T-helper 2 cell (primary cell): ENCODE data around the gene PACS1.
"Not testable (repeated sequence)": the region's sequence is repeated elsewhere in the genome, so short reads cannot be mapped to it uniquely, and the experiment has no call there.

ENCODE experiments used
- DNase-seq, 5 experiments: peaks; one replicate each; pipeline versions ENCODE4 v3.0.0 to v3.0.0-alpha.2; 2012 to 2022

The PACS1 gene

GRCh38 chr11:66227700-66228099 lies 157.6 kb downstream of the PACS1 start:
- DNase-seq: no peak

- DNase-seq: no peak
Measured at GRCh38 chr11:66228521-66228920, 158.4 kb downstream of the PACS1 start.

GRCh38 chr11:66230156-66230555 lies 160.1 kb downstream of the PACS1 start:
- DNase-seq: no peak

GRCh38 chr11:66230978-66231377 lies 160.9 kb downstream of the PACS1 start:
- no peak for DNase-seq

- DNase-seq: no peak
Measured at GRCh38 chr11:66231561-66231960, 161.5 kb downstream of the PACS1 start.

- no peak for DNase-seq
Measured at GRCh38 chr11:66232769-66233168, 162.7 kb downstream of the PACS1 start.

GRCh38 chr11:66233301-66233700 lies 163.2 kb downstream of the PACS1 start:
- DNase-seq: no peak

- DNase-seq: no peak
Measured at GRCh38 chr11:66235141-66235540, 165.1 kb downstream of the PACS1 start.

GRCh38 chr11:66237867-66238266 lies 167.8 kb downstream of the PACS1 start:
- DNase-seq: no peak

- no peak for DNase-seq
Measured at GRCh38 chr11:66238786-66239413, 168.8 kb downstream of the PACS1 start.

- no peak for DNase-seq
Measured at GRCh38 chr11:66239511-66239910, 169.4 kb downstream of the PACS1 start.

GRCh38 chr11:66239998-66240780 lies 170.1 kb downstream of the PACS1 start:
- no peak for DNase-seq

GRCh38 chr11:66240781-66241136 lies 170.7 kb downstream of the PACS1 start:
- DNase-seq: no peak

GRCh38 chr11:66242095-66242765 lies 172.2 kb downstream of the PACS1 start:
- no peak for DNase-seq

GRCh38 chr11:66243782-66244535 lies 173.9 kb downstream of the PACS1 start:
- peak in 1 of 5 experiments; percentile 22 for DNase-seq

GRCh38 chr11:66247295-66247694 lies 177.2 kb downstream of the PACS1 start:
- DNase-seq: no peak

- DNase-seq: no peak
Measured at GRCh38 chr11:66247801-66248200, 177.7 kb downstream of the PACS1 start.

GRCh38 chr11:66248903-66249302 lies 178.8 kb downstream of the PACS1 start:
- no peak for DNase-seq

GRCh38 chr11:66251809-66252208 lies 181.7 kb downstream of the PACS1 start:
- no peak for DNase-seq

GRCh38 chr11:66253081-66253480 lies 183.0 kb downstream of the PACS1 start:
- not testable (repeated sequence) for DNase-seq

GRCh38 chr11:66258473-66258893 lies 188.4 kb downstream of the PACS1 start:
- no peak for DNase-seq

- DNase-seq: no peak
Measured at GRCh38 chr11:66259225-66259624, 189.2 kb downstream of the PACS1 start.

- DNase-seq: no peak
Measured at GRCh38 chr11:66259956-66260355, 189.9 kb downstream of the PACS1 start.
